ENCODE results near the gene RHOT2. TPM values are rescaled to one million over a fixed set of nuclear protein-coding genes. Genes with fewer than 3 reads are reported as not detected.

The RHOT2 gene
- total RNA-seq, 2 donors from 2014 or later, result 62.0 to 80.4 TPM

GRCh38 chr16:648781-649589 is 18.9 kb upstream of the RHOT2 start, which contains the start of gene WDR90:
TSS of gene WDR90 (plus strand) at chr16:649365. CDS start at chr16:649417, 52 bp downstream.
- no peaks in the 10 kb centered on the region for H3K27me3 ChIP-seq (replicated peaks; ENCODE audit: insufficient read depth)
- H3K36me3 ChIP-seq, result no peaks in the 10 kb centered on the region
- peaks cover 15 to 27% of the 10 kb centered on the region in 2 donors for H3K4me1 ChIP-seq (ENCODE audit: control insufficient read depth in 1 of 2, low read depth in 2 of 2)
- no peaks in the 10 kb centered on the region for H3K9me3 ChIP-seq
- H3K27ac ChIP-seq, result peak within 1 kb of the TSS; percentile 71 to 81
- TF ChIP-seq CTCF (IDR thresholded peaks at IDR 0.05), result no peak
- H3K4me3 ChIP-seq, result peak within 1 kb of the TSS; percentile 79
- ATAC-seq (ENCODE audit: insufficient number of reproducible peaks, low FRiP score, low read depth), result peak; percentile 59
- peak; percentile 64 for DNase-seq (ENCODE audit: low spot score)

GRCh38 chr16:649631-650030 is 18.3 kb upstream of the RHOT2 start:
- Histone ChIP-seq H3K9me3 (no peaks in the 10 kb centered on the region), H3K4me3 (peak overlapping the region; percentile 79), H3K27ac (no peak overlapping the region), H3K27me3 (replicated peaks; ENCODE audit: insufficient read depth) (no peaks in the 10 kb centered on the region), H3K4me1 (ENCODE audit: control insufficient read depth in 1 of 2, low read depth in 2 of 2) (peaks cover 15 to 27% of the 10 kb centered on the region in 2 donors), H3K36me3 (no peaks in the 10 kb centered on the region)
- DNase-seq (ENCODE audit: low spot score), result no peak
- TF ChIP-seq CTCF (IDR thresholded peaks at IDR 0.05), result no peak
- no peak for ATAC-seq (ENCODE audit: insufficient number of reproducible peaks, low FRiP score, low read depth)

GRCh38 chr16:651844-652243 is 16.1 kb upstream of the RHOT2 start:
- no peaks in the 10 kb centered on the region for H3K27me3 ChIP-seq (replicated peaks; ENCODE audit: insufficient read depth)

GRCh38 chr16:652454-653305 is 15.3 kb upstream of the RHOT2 start:
- H3K36me3 ChIP-seq, result peaks cover 4% of the 10 kb centered on the region
- no peaks in the 10 kb centered on the region for H3K27me3 ChIP-seq (replicated peaks; ENCODE audit: insufficient read depth)
- H3K9me3 ChIP-seq, result no peaks in the 10 kb centered on the region
- H3K27ac ChIP-seq, result no peak overlapping the region
- H3K4me1 ChIP-seq (ENCODE audit: control insufficient read depth in 1 of 2, low read depth in 2 of 2), result peaks cover 15 to 20% of the 10 kb centered on the region in 2 donors
- DNase-seq (ENCODE audit: low spot score), result no peak
- no peak overlapping the region for H3K4me3 ChIP-seq
- no peak for TF ChIP-seq CTCF (IDR thresholded peaks at IDR 0.05)
- ATAC-seq (ENCODE audit: insufficient number of reproducible peaks, low FRiP score, low read depth), result no peak

More at GRCh38 chr16:651844-652243, 16.1 kb upstream of the RHOT2 start:
- Histone ChIP-seq H3K4me3 (no peak overlapping the region), H3K9me3 (no peaks in the 10 kb centered on the region), H3K4me1 (ENCODE audit: control insufficient read depth in 1 of 2, low read depth in 2 of 2) (peaks cover 15 to 27% of the 10 kb centered on the region in 2 donors), H3K27ac (no peak overlapping the region), H3K36me3 (peaks cover 4% of the 10 kb centered on the region)
- ATAC-seq (ENCODE audit: insufficient number of reproducible peaks, low FRiP score, low read depth), result no peak
- TF ChIP-seq CTCF (IDR thresholded peaks at IDR 0.05), result no peak
- no peak for DNase-seq (ENCODE audit: low spot score)

- DNase-seq (ENCODE audit: low spot score) (no peak), ATAC-seq (ENCODE audit: insufficient number of reproducible peaks, low FRiP score, low read depth) (no peak)
- Histone ChIP-seq H3K4me1 (ENCODE audit: control insufficient read depth in 1 of 2, low read depth in 2 of 2) (peaks cover 7 to 11% of the 10 kb centered on the region in 2 donors), H3K4me3 (no peak overlapping the region), H3K36me3 (peaks cover 4% of the 10 kb centered on the region), H3K27me3 (replicated peaks; ENCODE audit: insufficient read depth) (no peaks in the 10 kb centered on the region), H3K27ac (no peak overlapping the region), H3K9me3 (no peaks in the 10 kb centered on the region)
- TF ChIP-seq CTCF (IDR thresholded peaks at IDR 0.05), result no peak
Measured at GRCh38 chr16:654034-654433, 13.9 kb upstream of the RHOT2 start.

Measured in thoracic aorta (tissue), 2 donors.